Calu3 (cell line): ENCODE data around the gene CPNE7. TPM values are rescaled to one million over a fixed set of nuclear protein-coding genes. Genes with fewer than 3 reads are reported as not detected.

Experiments
- BruUV-seq: library from RNA; stranded (reverse); fragments of 400-500 nt; replicated peaks from 2 replicates; lab custom pipeline; 2021; lab: Mats Ljungman, UMichigan
- CTCF ChIA-PET: fragments of 300-600 bp; sonication (Branson Sonifier 250); formaldehyde crosslinking; loops from one replicate; lab custom pipeline; 2022; ENCODE audit warnings: antibody characterized with exemption; lab: Charles Lee
- DNase-seq: peaks from one replicate; pipeline ENCODE4 v3.0.0; 2022
- H3K27ac Mint-ChIP-seq: one replicate; pipeline ENCODE4 v1.8.0; 2022; ENCODE audit warnings: mixed read lengths; ENCODE audit not compliant: unreplicated experiment
- H3K27me3 Mint-ChIP-seq: one replicate; pipeline ENCODE4 v1.8.0; 2022; ENCODE audit warnings: mixed read lengths; ENCODE audit not compliant: unreplicated experiment
- H3K36me3 Mint-ChIP-seq: one replicate; pipeline ENCODE4 v1.8.0; 2022; ENCODE audit warnings: mild to moderate bottlenecking, moderate library complexity, mixed read lengths; ENCODE audit not compliant: insufficient read depth, unreplicated experiment
- H3K4me1 Mint-ChIP-seq: one replicate; pipeline ENCODE4 v1.8.0; 2022; ENCODE audit warnings: mild to moderate bottlenecking, low read depth, mixed read lengths; ENCODE audit not compliant: unreplicated experiment
- H3K4me3 Mint-ChIP-seq: one replicate; pipeline ENCODE4 v1.8.0; 2022; ENCODE audit warnings: mild to moderate bottlenecking, low read depth, moderate library complexity, mixed read lengths; ENCODE audit not compliant: unreplicated experiment
- H3K9me3 Mint-ChIP-seq: one replicate; pipeline ENCODE4 v1.8.0; 2022; ENCODE audit warnings: low read depth, mixed read lengths; ENCODE audit not compliant: unreplicated experiment
- CTCF ChIP-seq: fragments of 200-600 bp; IDR thresholded peaks from one replicate; pipeline ENCODE4 v1.8.0; 2022; ENCODE audit warnings: antibody characterized with exemption; ENCODE audit not compliant: unreplicated experiment
- intact Hi-C: fragments of 100-400 bp; cut with micrococcal nuclease; formaldehyde crosslinking; loops from one replicate; pipeline ENCODE4 v1.10.0; 2022; ENCODE audit not compliant: unreplicated experiment
- total RNA-seq: library from RNA; stranded (reverse); gene quantifications from 2 replicates; pipeline ENCODE4 v1.2.3, GENCODE V29; 2022

CPNE7 gene
- total RNA-seq, 1 experiment from 2014 or later = 31.3 TPM

GRCh38 chr16:89556750-89557689 is 18.5 kb upstream of the CPNE7 start:
- peak; percentile 89 for TF ChIP-seq CTCF
- Mint-ChIP-seq H3K9me3 (no peaks in the 10 kb centered on the region), H3K36me3 (peaks cover 89% of the 10 kb centered on the region), H3K27me3 (no peaks in the 10 kb centered on the region), H3K4me1 (peaks cover 11% of the 10 kb centered on the region), H3K27ac (no peak overlapping the region), H3K4me3 (no peak overlapping the region)
- DNase-seq = peak; percentile 91
- BruUV-seq = no TSS peak
- CTCF ChIA-PET = interaction anchor here (0.5 kb wide), 1 partner anchor 25 kb away, joined by 3 read pairs; no protein-coding TSS in a partner anchor
- intact Hi-C loops = no loop called here

GRCh38 chr16:89557690-89558490 is 17.7 kb upstream of the CPNE7 start:
- CTCF ChIA-PET = no interaction called here
- Mint-ChIP-seq H3K9me3 (no peaks in the 10 kb centered on the region), H3K36me3 (peaks cover 89% of the 10 kb centered on the region), H3K27me3 (no peaks in the 10 kb centered on the region), H3K4me1 (peaks cover 20% of the 10 kb centered on the region), H3K4me3 (no peak overlapping the region), H3K27ac (no peak overlapping the region)
- DNase-seq = no peak
- TF ChIP-seq CTCF = no peak
- intact Hi-C loops = no loop called here
- no TSS peak for BruUV-seq

GRCh38 chr16:89560378-89561141 is 15.0 kb upstream of the CPNE7 start, which contains the start of gene RPL13:
TSS of gene RPL13 (plus strand) at chr16:89560682. CDS start at chr16:89560960, 278 bp downstream.
- Mint-ChIP-seq H3K9me3 (no peaks in the 10 kb centered on the region), H3K4me3 (peak within 1 kb of the TSS; percentile 96), H3K4me1 (peaks cover 39% of the 10 kb centered on the region), H3K27ac (peak within 1 kb of the TSS; percentile 99), H3K27me3 (no peaks in the 10 kb centered on the region), H3K36me3 (peaks cover 95% of the 10 kb centered on the region)
- DNase-seq = peak; percentile 96
- no peak for TF ChIP-seq CTCF
- intact Hi-C loops = loop anchor here (5.0 kb wide), 1 partner anchor 228 kb away; no protein-coding TSS in a partner anchor
- CTCF ChIA-PET = no interaction called here
- BruUV-seq = no TSS peak
